Colonic mucosa (tissue), 4 donors: ENCODE measurements around the gene WDR90. TPM values are rescaled to one million over a fixed set of nuclear protein-coding genes. Genes with fewer than 3 reads are reported as not detected.

ENCODE experiments used
- DNase-seq: peaks from one replicate; pipeline ENCODE4 v3.0.0-alpha.2; 2020
- H3K27ac ChIP-seq: fragments of 200-600 bp; one replicate; pipeline ENCODE4 v1.8.0; 2021
- H3K27me3 ChIP-seq: fragments of 200-600 bp; one replicate; pipeline ENCODE4 v1.8.0; 2021
- H3K36me3 ChIP-seq: fragments of 200-600 bp; one replicate; pipeline ENCODE4 v1.8.0; 2021
- H3K4me1 ChIP-seq: fragments of 200-600 bp; one replicate; pipeline ENCODE4 v1.8.0; 2021; ENCODE audit warnings: mild to moderate bottlenecking
- H3K4me3 ChIP-seq: fragments of 200-600 bp; one replicate; pipeline ENCODE4 v1.8.0; 2021
- H3K9ac ChIP-seq, 2 donors: one replicate each; pipeline ENCODE4 v1.7.0; 2013; ENCODE audit warnings: control low read depth in 2 of 2, low read depth in 2 of 2, low read length in 2 of 2
- H3K9me3 ChIP-seq: fragments of 200-600 bp; one replicate; pipeline ENCODE4 v1.8.0; 2021
- intact Hi-C: fragments of 100-400 bp; cut with DNase I; formaldehyde crosslinking; loops from one replicate; pipeline ENCODE4 v1.14.1; 2022
- total RNA-seq, 2 donors: library from RNA; stranded (reverse); fragmentation: NEBNext Ultra II Directional in 1 of 2; extraction: Animal tissue kit (Norgen Biotek cat#: 25700) in 1 of 2; gene quantifications; one replicate each; pipeline ENCODE4 v1.2.1, GENCODE V29; 2021
- TF ChIP-seq, protein P1 (sequence below): fragments of 200-600 bp; IDR thresholded peaks from one replicate; pipeline ENCODE4 v1.8.0; 2022; ENCODE audit warnings: antibody characterized with exemption, mild to moderate bottlenecking
- donor health status: healthy.
- donor health status: DM: no; HTN: no; CAD: no.
- donor health status: DM: no; HTN: no; CAD: no.

The WDR90 gene
- total RNA-seq, 2 donors from 2014 or later = 25.1 to 122 TPM

DNA sequence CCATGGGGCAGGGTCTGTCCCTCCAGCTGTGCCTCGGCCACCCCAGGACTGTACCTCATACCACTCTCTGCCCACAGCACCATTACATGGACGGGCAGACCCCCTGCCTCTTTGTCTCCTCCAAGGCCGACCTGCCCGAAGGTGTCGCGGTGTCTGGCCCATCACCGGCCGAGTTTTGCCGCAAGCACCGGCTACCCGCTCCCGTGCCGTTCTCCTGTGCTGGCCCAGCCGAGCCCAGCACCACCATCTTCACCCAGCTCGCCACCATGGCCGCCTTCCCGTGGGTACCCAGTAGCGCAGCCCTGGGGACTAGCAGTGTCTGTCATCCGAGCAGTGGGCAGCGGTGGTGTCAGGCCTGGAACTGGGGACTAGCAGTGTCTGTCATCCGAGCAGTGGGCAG is 23.7 kb downstream of the WDR90 start:
- no peak for DNase-seq
- Histone ChIP-seq H3K27me3 (no peaks in the 10 kb centered on the region), H3K4me3 (no peak overlapping the region), H3K9me3 (no peaks in the 10 kb centered on the region), H3K27ac (no peak overlapping the region), H3K9ac (no peak overlapping the region), H3K36me3 (peaks cover 23% of the 10 kb centered on the region), H3K4me1 (peaks cover 19% of the 10 kb centered on the region)
- TF ChIP-seq, protein P1, sequence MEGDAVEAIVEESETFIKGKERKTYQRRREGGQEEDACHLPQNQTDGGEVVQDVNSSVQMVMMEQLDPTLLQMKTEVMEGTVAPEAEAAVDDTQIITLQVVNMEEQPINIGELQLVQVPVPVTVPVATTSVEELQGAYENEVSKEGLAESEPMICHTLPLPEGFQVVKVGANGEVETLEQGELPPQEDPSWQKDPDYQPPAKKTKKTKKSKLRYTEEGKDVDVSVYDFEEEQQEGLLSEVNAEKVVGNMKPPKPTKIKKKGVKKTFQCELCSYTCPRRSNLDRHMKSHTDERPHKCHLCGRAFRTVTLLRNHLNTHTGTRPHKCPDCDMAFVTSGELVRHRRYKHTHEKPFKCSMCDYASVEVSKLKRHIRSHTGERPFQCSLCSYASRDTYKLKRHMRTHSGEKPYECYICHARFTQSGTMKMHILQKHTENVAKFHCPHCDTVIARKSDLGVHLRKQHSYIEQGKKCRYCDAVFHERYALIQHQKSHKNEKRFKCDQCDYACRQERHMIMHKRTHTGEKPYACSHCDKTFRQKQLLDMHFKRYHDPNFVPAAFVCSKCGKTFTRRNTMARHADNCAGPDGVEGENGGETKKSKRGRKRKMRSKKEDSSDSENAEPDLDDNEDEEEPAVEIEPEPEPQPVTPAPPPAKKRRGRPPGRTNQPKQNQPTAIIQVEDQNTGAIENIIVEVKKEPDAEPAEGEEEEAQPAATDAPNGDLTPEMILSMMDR = no peak
- intact Hi-C loops = no loop called here

DNA sequence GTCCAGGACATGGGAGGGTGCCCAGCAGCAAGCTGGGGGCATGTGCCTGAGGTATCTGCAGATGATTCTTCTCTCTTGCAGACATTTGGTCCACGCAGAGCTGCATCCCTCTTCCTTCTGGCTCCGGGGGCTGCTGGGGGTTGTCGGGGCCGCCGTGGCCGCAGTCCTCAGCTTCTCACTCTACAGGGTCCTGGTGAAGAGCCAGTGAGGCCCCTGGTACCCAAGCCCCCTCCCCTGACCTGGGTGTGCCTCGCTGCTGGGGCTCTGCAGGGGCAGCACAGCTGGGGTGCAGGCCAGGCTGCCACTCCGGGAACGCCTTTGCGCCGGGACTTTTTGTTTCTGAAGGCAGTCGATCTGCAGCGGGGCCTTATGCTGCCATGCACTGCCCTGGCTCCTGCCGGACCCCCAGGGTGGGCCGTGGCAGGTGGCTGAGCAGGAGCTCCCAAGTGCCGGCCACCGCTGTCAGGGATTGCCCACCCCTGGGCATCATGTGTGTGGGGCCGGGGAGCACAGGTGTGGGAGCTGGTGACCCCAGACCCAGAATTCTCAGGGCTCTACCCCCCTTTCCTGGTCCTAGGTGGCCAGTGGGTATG is 24.3 kb downstream of the WDR90 start:
- no peak for DNase-seq
- intact Hi-C loops = no loop called here

DNA sequence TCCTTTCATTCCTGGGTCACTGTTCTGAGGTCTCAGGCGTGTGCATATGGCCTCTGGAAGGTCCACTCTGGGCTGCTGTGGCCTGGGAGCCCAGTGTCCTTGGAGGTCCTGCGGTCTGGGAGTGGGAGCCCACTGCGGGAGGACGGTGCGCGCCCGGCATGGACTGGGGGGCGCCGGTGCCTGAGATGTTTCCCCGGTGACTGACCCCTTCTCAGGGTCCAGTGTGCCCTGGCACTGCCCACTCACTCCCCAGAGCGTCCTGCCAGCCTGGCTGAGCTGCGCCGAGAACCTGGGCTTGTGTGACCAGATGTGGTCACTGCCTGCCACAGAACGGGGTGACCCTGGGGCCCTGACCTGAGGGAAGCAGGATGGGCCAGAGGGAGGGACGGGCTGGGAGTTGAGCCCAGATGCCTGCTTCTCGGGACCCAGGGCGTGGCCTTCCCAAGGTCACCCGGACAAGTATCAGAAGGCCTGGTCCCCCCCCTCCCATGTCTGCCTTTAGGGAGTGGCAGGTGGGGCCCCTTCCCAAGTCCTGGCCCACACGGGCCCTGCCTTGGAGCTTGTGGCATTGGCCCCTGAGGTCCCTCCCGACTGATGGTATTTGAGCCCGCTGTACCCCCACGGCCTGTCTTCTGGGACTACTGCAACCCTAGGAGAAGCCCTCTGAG is 25.2 kb downstream of the WDR90 start:
- no peak overlapping the region for H3K9ac ChIP-seq
- intact Hi-C loops = no loop called here
- peaks cover 17% of the 10 kb centered on the region for H3K4me1 ChIP-seq
- no peak overlapping the region for H3K27ac ChIP-seq
- peaks cover 23% of the 10 kb centered on the region for H3K36me3 ChIP-seq
- no peak overlapping the region for H3K4me3 ChIP-seq
- no peaks in the 10 kb centered on the region for H3K9me3 ChIP-seq
- no peaks in the 10 kb centered on the region for H3K27me3 ChIP-seq
- TF ChIP-seq, protein P1 = no peak
- DNase-seq = no peak

More for the DNA sequence above, 24.3 kb downstream of the WDR90 start:
- Histone ChIP-seq H3K27ac (no peak overlapping the region), H3K4me1 (peaks cover 19% of the 10 kb centered on the region), H3K27me3 (no peaks in the 10 kb centered on the region), H3K4me3 (no peak overlapping the region), H3K9me3 (no peaks in the 10 kb centered on the region), H3K36me3 (peaks cover 23% of the 10 kb centered on the region), H3K9ac (no peak overlapping the region)
- TF ChIP-seq, protein P1 = no peak

DNA sequence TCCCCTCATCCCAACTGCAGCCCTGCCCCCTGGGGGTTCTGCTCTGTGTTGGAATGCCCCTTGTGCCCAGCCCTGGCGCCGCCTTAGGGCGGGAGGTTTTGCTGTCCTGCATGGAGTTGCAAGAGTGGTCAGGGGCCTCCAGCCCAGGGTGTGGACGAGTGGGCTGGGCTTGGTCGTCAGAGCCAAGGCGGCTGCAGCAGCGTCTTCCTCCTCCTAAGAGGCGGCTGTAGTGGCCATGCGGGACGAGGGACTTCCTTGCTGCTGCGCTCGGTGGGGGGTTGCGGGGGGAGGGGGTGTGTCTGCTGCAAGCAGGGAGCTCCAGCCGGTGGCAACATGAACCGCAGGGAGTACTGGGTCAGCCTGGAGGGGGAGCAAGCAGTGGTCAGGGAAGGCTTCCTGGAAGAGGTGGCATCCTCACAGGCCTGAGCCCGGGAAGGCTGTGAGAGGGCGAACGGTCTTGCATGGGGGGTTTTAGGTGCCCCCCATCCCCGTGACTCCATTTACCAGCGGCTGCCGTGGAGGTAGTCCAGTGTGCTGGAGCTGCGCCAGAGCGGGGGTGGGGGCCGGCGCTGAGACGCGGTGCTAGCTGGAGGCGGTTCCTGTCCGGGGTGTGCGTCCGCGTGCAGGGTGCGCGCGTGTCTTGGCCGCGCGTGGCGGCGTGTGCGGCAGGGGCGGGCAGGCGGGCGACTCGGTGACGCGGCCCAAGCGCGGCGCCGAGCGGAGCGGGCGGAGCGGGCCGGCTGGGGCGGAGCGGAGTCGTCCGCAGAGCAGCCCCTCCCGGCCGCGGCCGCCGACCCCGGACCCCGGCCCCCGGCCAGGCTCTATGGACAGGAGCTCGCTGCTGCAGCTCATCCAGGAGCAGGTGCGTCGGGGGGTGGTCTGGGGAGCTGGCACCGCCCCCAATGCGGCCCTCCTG is 26.1 kb downstream of the WDR90 start, which contains the start of gene RHBDL1:
RHBDL1 (plus strand) TSS at position 704 of the 916 bp plus-strand sequence; CDS start at position 824, 120 bp downstream.
- H3K27ac ChIP-seq = no peak within 1 kb of the TSS

More for the DNA sequence above, 26.1 kb downstream of the WDR90 start, which contains the start of gene RHBDL1:
- intact Hi-C loops = no loop called here
- Histone ChIP-seq H3K36me3 (peaks cover 18% of the 10 kb centered on the region), H3K4me3 (peak within 1 kb of the TSS; percentile 25), H3K27me3 (no peaks in the 10 kb centered on the region), H3K9ac (peak within 1 kb of the TSS; percentile 38 to 55), H3K9me3 (no peaks in the 10 kb centered on the region), H3K4me1 (peaks cover 17% of the 10 kb centered on the region)
- TF ChIP-seq, protein P1 = no peak
- no peak for DNase-seq
